GM19023 (cell line): ENCODE data around the gene CCDC117.
"Not testable (repeated sequence)": the region's sequence is repeated elsewhere in the genome, so short reads cannot be mapped to it uniquely, and the experiment has no call there.

ENCODE experiments used
- ATAC-seq: cut with Tn5 transposase; IDR thresholded peaks from one replicate; pipeline ENCODE4 v1.9.1; 2021; ENCODE audit warnings: mild to moderate bottlenecking, moderate library complexity; ENCODE audit not compliant: unreplicated experiment

The CCDC117 gene

GRCh38 chr22:28799606-28800307, 27.3 kb downstream of the CCDC117 start:
- ATAC-seq, result peak; percentile 30

- ATAC-seq, result peak; percentile 91
Observed at GRCh38 chr22:28800308-28801041, 28.0 kb downstream of the CCDC117 start, which contains the start of gene XBP1. TSS of gene XBP1 (minus strand) at chr22:28800569.

- ATAC-seq, result no peak
Observed at GRCh38 chr22:28801845-28802594, 29.5 kb downstream of the CCDC117 start.

GRCh38 chr22:28802595-28803123, 30.2 kb downstream of the CCDC117 start:
- no peak for ATAC-seq

- not testable (repeated sequence) for ATAC-seq
Observed at GRCh38 chr22:28805426-28805825, 32.9 kb downstream of the CCDC117 start.

GRCh38 chr22:28808716-28809355, 36.3 kb downstream of the CCDC117 start:
- ATAC-seq, result no peak

GRCh38 chr22:28810821-28811491, 38.5 kb downstream of the CCDC117 start:
- ATAC-seq, result no peak

GRCh38 chr22:28812516-28812915, 40.0 kb downstream of the CCDC117 start:
- no peak for ATAC-seq

- ATAC-seq, result no peak
Observed at GRCh38 chr22:28813772-28814518, 41.5 kb downstream of the CCDC117 start.

- ATAC-seq, result no peak
Observed at GRCh38 chr22:28815111-28815510, 42.6 kb downstream of the CCDC117 start.

GRCh38 chr22:28815729-28816128, 43.2 kb downstream of the CCDC117 start:
- ATAC-seq, result no peak

- no peak for ATAC-seq
Observed at GRCh38 chr22:28817064-28817463, 44.6 kb downstream of the CCDC117 start.

- ATAC-seq, result no peak
Observed at GRCh38 chr22:28817919-28818859, 45.7 kb downstream of the CCDC117 start.

- ATAC-seq, result no peak
Observed at GRCh38 chr22:28819253-28820096, 47.0 kb downstream of the CCDC117 start.

- no peak for ATAC-seq
Observed at GRCh38 chr22:28820885-28821284, 48.4 kb downstream of the CCDC117 start.

- no peak for ATAC-seq
Observed at GRCh38 chr22:28821452-28821851, 49.0 kb downstream of the CCDC117 start.

GRCh38 chr22:28822930-28823551, 50.5 kb downstream of the CCDC117 start:
- no peak for ATAC-seq
